Fibroblast of pulmonary artery (primary cell): ENCODE results near the gene MCCC1.
"Not testable (repeated sequence)": the region's sequence is repeated elsewhere in the genome, so short reads cannot be mapped to it uniquely, and the experiment has no call there.

Experiments used
- DNase-seq: peaks from one replicate; pipeline ENCODE4 v3.0.0-alpha.2; 2010; ENCODE audit warnings: low read depth
- H3K4me3 ChIP-seq: replicated peaks from 2 replicates; pipeline ENCODE4 v1.5.1; 2011; ENCODE audit warnings: low read depth, mild to moderate bottlenecking, control low read depth, low read length, moderate library complexity
- TF ChIP-seq, protein P1 (sequence below): IDR thresholded peaks from 2 replicates; pipeline ENCODE4 v1.5.1; 2011; ENCODE audit warnings: mild to moderate bottlenecking, control low read depth, low read length, inconsistent platforms; ENCODE audit errors: missing control alignments

MCCC1 gene

GRCh38 chr3:183117056-183117455 is 17.8 kb upstream of the MCCC1 start:
- TF ChIP-seq, protein P1, sequence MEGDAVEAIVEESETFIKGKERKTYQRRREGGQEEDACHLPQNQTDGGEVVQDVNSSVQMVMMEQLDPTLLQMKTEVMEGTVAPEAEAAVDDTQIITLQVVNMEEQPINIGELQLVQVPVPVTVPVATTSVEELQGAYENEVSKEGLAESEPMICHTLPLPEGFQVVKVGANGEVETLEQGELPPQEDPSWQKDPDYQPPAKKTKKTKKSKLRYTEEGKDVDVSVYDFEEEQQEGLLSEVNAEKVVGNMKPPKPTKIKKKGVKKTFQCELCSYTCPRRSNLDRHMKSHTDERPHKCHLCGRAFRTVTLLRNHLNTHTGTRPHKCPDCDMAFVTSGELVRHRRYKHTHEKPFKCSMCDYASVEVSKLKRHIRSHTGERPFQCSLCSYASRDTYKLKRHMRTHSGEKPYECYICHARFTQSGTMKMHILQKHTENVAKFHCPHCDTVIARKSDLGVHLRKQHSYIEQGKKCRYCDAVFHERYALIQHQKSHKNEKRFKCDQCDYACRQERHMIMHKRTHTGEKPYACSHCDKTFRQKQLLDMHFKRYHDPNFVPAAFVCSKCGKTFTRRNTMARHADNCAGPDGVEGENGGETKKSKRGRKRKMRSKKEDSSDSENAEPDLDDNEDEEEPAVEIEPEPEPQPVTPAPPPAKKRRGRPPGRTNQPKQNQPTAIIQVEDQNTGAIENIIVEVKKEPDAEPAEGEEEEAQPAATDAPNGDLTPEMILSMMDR = no peak
- H3K4me3 ChIP-seq = no peak overlapping the region
- no peak for DNase-seq

DNA sequence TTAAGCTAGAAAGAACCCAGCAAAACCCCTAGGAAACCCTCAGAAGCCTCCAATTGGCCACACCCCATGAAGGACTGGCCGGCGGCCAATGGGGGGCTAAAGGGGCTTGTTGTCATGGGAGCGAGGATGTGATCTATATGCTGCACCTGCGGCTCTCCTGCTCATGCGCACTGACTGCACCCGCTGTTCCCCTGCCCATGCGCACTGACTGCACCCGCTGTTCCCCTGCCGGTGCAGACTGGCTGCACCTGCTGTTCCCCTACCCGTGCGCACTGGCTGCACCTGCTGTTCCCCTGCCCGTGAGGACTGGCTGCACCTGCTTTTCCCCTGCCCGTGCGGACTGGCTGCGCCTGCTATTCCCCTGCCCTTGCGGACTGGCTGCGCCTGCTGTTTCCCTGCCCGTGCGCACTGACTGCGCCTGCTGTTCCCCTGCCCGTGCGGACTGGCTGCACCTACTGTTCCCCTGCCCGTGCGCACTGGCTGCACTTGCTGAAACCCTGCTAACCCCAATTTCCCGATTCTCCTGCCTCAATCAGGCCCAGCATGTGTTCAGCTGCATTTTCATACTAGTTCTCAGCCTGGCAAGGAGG is 16.8 kb upstream of the MCCC1 start:
- no peak for DNase-seq
- TF ChIP-seq, protein P1 = no peak
- no peak overlapping the region for H3K4me3 ChIP-seq

- no peak for DNase-seq
- no peak overlapping the region for H3K4me3 ChIP-seq
- TF ChIP-seq, protein P1 = no peak
Observed at GRCh38 chr3:183114384-183115178, 15.3 kb upstream of the MCCC1 start.

GRCh38 chr3:183109847-183110246 is 10.6 kb upstream of the MCCC1 start:
- not testable (repeated sequence) for H3K4me3 ChIP-seq, DNase-seq

DNA sequence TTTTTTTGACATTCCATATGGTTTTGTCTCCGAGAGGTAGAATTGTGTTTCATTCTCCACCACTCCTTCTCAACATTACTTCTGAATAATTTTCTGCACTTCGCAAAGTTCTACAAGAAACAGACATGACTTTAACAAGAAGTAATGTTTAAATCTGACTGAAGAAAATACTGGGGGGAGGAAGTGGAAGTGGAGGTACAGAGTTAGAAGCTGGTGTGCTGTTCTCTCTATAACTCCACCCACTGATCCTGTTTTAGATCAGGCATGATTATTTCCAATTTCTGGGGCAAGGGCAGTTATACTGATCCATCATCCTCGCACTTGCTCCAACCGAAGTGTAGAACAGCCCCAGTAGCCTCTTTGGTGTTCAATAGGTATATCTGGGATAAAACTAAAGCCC is 9.2 kb upstream of the MCCC1 start:
- TF ChIP-seq, protein P1 = no peak
- no peak for DNase-seq
- no peak overlapping the region for H3K4me3 ChIP-seq

DNA sequence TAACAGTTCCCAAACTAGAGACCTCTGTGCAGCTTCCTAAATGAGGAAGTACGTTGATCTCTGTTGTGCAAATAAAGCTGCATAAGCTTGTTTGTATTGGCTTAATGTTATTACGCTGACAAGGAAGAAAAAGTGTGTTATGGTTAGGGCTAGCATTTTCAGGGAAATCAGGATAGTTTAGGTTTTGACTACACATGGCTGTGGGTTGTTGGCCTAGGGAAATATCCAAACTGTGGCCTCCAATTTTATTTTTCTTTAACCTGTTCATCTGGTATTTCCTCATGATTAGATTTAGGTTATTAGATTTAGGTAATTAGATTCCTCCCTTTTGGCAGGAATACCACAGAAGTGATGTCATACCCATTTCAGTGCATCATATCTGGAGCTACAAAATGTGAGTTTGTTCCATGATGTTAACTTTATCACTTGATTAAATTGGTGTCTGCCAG is 8.7 kb upstream of the MCCC1 start:
- TF ChIP-seq, protein P1 = no peak
- DNase-seq = peak; percentile 39
- H3K4me3 ChIP-seq = no peak overlapping the region

GRCh38 chr3:183107372-183107771 is 8.1 kb upstream of the MCCC1 start:
- DNase-seq, H3K4me3 ChIP-seq: not testable (repeated sequence)

- no peak overlapping the region for H3K4me3 ChIP-seq
- no peak for DNase-seq
- TF ChIP-seq, protein P1 = no peak
Observed at GRCh38 chr3:183106635-183107034, 7.3 kb upstream of the MCCC1 start.

GRCh38 chr3:183103950-183104349 is 4.7 kb upstream of the MCCC1 start:
- not testable (repeated sequence) for H3K4me3 ChIP-seq, DNase-seq

DNA sequence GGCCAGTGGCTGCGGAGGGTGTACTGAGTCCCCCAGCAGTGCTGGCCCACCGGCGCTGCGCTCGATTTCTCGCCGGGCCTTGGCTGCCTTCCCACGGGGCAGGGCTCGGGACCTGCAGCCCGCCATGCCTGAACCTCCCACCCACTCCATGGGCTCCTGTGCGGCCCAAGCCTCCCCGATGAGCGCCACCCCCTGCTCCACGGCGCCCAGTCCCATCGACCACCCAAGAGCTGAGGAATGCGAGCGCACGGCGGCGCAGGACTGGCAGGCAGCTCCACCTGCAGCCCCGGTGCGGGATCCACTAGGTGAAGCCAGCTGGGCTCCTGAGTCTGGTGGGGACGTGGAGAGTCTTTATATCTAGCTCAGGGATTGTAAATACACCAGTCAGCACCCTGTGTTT is 1.7 kb upstream of the MCCC1 start:
- not testable (repeated sequence) for DNase-seq, H3K4me3 ChIP-seq
